HUES64 (cell line): ENCODE results near the gene COL15A1.

Source experiments
- H3K27ac ChIP-seq: 2 replicates; pipeline ENCODE4 v1.7.0; 2013; ENCODE audit warnings: low read depth, low read length, inconsistent platforms
- H3K27me3 ChIP-seq: 2 replicates; pipeline ENCODE4 v1.6.1; 2013; ENCODE audit warnings: mild to moderate bottlenecking, low read length; ENCODE audit not compliant: insufficient read depth
- H3K36me3 ChIP-seq: 2 replicates; pipeline ENCODE4 v1.6.1; 2013; ENCODE audit warnings: mild to moderate bottlenecking, low read length; ENCODE audit not compliant: insufficient read depth
- H3K4me1 ChIP-seq: 2 replicates; pipeline ENCODE4 v1.6.1; 2013; ENCODE audit warnings: mild to moderate bottlenecking, low read length, moderate library complexity; ENCODE audit not compliant: insufficient read depth
- H3K4me3 ChIP-seq: 2 replicates; pipeline ENCODE4 v1.5.1; 2013; ENCODE audit warnings: mild to moderate bottlenecking, low read length, moderate library complexity
- H3K9ac ChIP-seq: 2 replicates; pipeline ENCODE4 v1.6.1; 2013; ENCODE audit warnings: mild to moderate bottlenecking, low read depth, low read length
- H3K9me3 ChIP-seq: 2 replicates; pipeline ENCODE4 v1.6.1; 2013; ENCODE audit warnings: low read depth, low read length; ENCODE audit not compliant: insufficient read depth
- WGBS: fragments of 150-250, 120-280 bp; methylation state at CpG from one replicate; pipeline ENCODE4 v1.1.7; 2013; ENCODE audit warnings: missing lambda C conversion rate; 5-methylcytosine and 5-hydroxymethylcytosine counted together

COL15A1 gene

GRCh38 chr9:99050292-99050911 is 106.7 kb downstream of the COL15A1 start:
- Histone ChIP-seq H3K36me3 (no peaks in the 10 kb centered on the region), H3K9me3 (no peaks in the 10 kb centered on the region), H3K4me3 (no peak overlapping the region), H3K9ac (no peak overlapping the region), H3K27ac (no peak overlapping the region), H3K4me1 (no peaks in the 10 kb centered on the region), H3K27me3 (no peaks in the 10 kb centered on the region)
- WGBS, result 91% methylated on average over 10 of the region's 10 CpGs

- 90% methylated on average over 4 of the region's 4 CpGs for WGBS
- Histone ChIP-seq H3K4me3 (no peak overlapping the region), H3K4me1 (no peaks in the 10 kb centered on the region), H3K27ac (no peak overlapping the region), H3K9me3 (no peaks in the 10 kb centered on the region), H3K36me3 (no peaks in the 10 kb centered on the region), H3K27me3 (no peaks in the 10 kb centered on the region), H3K9ac (no peak overlapping the region)
Measured at GRCh38 chr9:99050924-99051323, 107.2 kb downstream of the COL15A1 start.

GRCh38 chr9:99051406-99051805 is 107.7 kb downstream of the COL15A1 start:
- no peak overlapping the region for H3K9ac ChIP-seq
- 88% methylated on average over 3 of the region's 3 CpGs for WGBS

GRCh38 chr9:99051851-99052250 is 108.1 kb downstream of the COL15A1 start:
- no peaks in the 10 kb centered on the region for H3K36me3 ChIP-seq
- H3K27ac ChIP-seq, result no peak overlapping the region
- no peaks in the 10 kb centered on the region for H3K4me1 ChIP-seq
- no peak overlapping the region for H3K4me3 ChIP-seq
- no peak overlapping the region for H3K9ac ChIP-seq
- H3K27me3 ChIP-seq, result no peaks in the 10 kb centered on the region
- 88% methylated on average over 4 of the region's 4 CpGs for WGBS
- no peaks in the 10 kb centered on the region for H3K9me3 ChIP-seq

More at GRCh38 chr9:99051406-99051805, 107.7 kb downstream of the COL15A1 start:
- Histone ChIP-seq H3K27ac (no peak overlapping the region), H3K4me1 (no peaks in the 10 kb centered on the region), H3K36me3 (no peaks in the 10 kb centered on the region), H3K4me3 (no peak overlapping the region), H3K27me3 (no peaks in the 10 kb centered on the region), H3K9me3 (no peaks in the 10 kb centered on the region)

GRCh38 chr9:99052815-99053715 is 109.4 kb downstream of the COL15A1 start:
- WGBS, result 90% methylated on average over 10 of the region's 10 CpGs
- Histone ChIP-seq H3K4me3 (no peak overlapping the region), H3K9me3 (no peaks in the 10 kb centered on the region), H3K36me3 (no peaks in the 10 kb centered on the region), H3K27ac (no peak overlapping the region), H3K4me1 (no peaks in the 10 kb centered on the region), H3K27me3 (no peaks in the 10 kb centered on the region), H3K9ac (no peak overlapping the region)

- no peaks in the 10 kb centered on the region for H3K4me1 ChIP-seq
- H3K36me3 ChIP-seq, result no peaks in the 10 kb centered on the region
- no peaks in the 10 kb centered on the region for H3K9me3 ChIP-seq
- no peak overlapping the region for H3K4me3 ChIP-seq
- H3K27me3 ChIP-seq, result no peaks in the 10 kb centered on the region
- no peak overlapping the region for H3K9ac ChIP-seq
- H3K27ac ChIP-seq, result no peak overlapping the region
- WGBS, result 91% methylated on average over 2 of the region's 2 CpGs
Measured at GRCh38 chr9:99054581-99054980, 110.9 kb downstream of the COL15A1 start.

- Histone ChIP-seq H3K36me3 (no peaks in the 10 kb centered on the region), H3K27ac (no peak overlapping the region), H3K9me3 (no peaks in the 10 kb centered on the region), H3K4me1 (no peaks in the 10 kb centered on the region), H3K9ac (no peak overlapping the region), H3K27me3 (no peaks in the 10 kb centered on the region), H3K4me3 (no peak overlapping the region)
- WGBS, result 100% methylated on average over 1 of the region's 1 CpG
Measured at GRCh38 chr9:99055384-99055783, 111.7 kb downstream of the COL15A1 start.

GRCh38 chr9:99056186-99056585 is 112.5 kb downstream of the COL15A1 start:
- 91% methylated on average over 6 of the region's 6 CpGs for whole genome bisulfite sequencing
- no peaks in the 10 kb centered on the region for H3K4me1 ChIP-seq
- no peak overlapping the region for H3K27ac ChIP-seq
- H3K9me3 ChIP-seq, result no peaks in the 10 kb centered on the region
- H3K36me3 ChIP-seq, result no peaks in the 10 kb centered on the region
- no peak overlapping the region for H3K4me3 ChIP-seq
- no peaks in the 10 kb centered on the region for H3K27me3 ChIP-seq
- no peak overlapping the region for H3K9ac ChIP-seq

- Histone ChIP-seq H3K4me1 (no peaks in the 10 kb centered on the region), H3K27ac (no peak overlapping the region), H3K27me3 (no peaks in the 10 kb centered on the region), H3K4me3 (no peak overlapping the region), H3K9ac (no peak overlapping the region), H3K9me3 (no peaks in the 10 kb centered on the region), H3K36me3 (no peaks in the 10 kb centered on the region)
- 96% methylated on average over 5 of the region's 5 CpGs for WGBS
Measured at GRCh38 chr9:99056886-99057664, 113.4 kb downstream of the COL15A1 start.

GRCh38 chr9:99057665-99058625 is 114.2 kb downstream of the COL15A1 start:
- H3K9me3 ChIP-seq, result no peaks in the 10 kb centered on the region
- WGBS, result 88% methylated on average over 7 of the region's 7 CpGs
- H3K27ac ChIP-seq, result no peak overlapping the region
- H3K27me3 ChIP-seq, result no peaks in the 10 kb centered on the region
- no peak overlapping the region for H3K9ac ChIP-seq
- no peaks in the 10 kb centered on the region for H3K4me1 ChIP-seq
- no peaks in the 10 kb centered on the region for H3K36me3 ChIP-seq
- no peak overlapping the region for H3K4me3 ChIP-seq
